Pancreas (tissue), 10 donors: Measurements from ENCODE around the gene EARS2. TPM values are rescaled to one million over a fixed set of nuclear protein-coding genes. Genes with fewer than 3 reads are reported as not detected.

Experiments used
- ATAC-seq, 4 donors: fragments of 200-7000 bp; cut with Tn5 transposase; one replicate each; pipeline versions ENCODE4 v1.8.0 to v1.9.1; 2020; ENCODE audit warnings: mild to moderate bottlenecking in 4 of 4, moderate library complexity in 4 of 4
- DNase-seq, 6 donors: peaks; one replicate each; pipeline ENCODE4 v3.0.0-alpha.2; 2020
- FAIRE-seq: peaks from 2 replicates; lab custom pipeline; 2012; peaks lifted over from hg19 to GRCh38; lab: Jason Lieb, UNC
- H3K27ac ChIP-seq, 4 donors: fragments of 200-600 bp; sonication (generic); 1 replicate in 3 of 4; 2 replicates in 1 of 4; pipeline versions ENCODE4 v1.5.0 to v1.8.0; 2020
- H3K27me3 ChIP-seq, 4 donors: fragments of 200-600 bp; one replicate each; pipeline ENCODE4 v1.8.0; 2021
- H3K36me3 ChIP-seq, 3 donors: fragments of 200-600 bp; sonication (generic) in 1 of 3; one replicate each; pipeline versions ENCODE4 v1.5.0 to v1.8.0; 2020 to 2021
- H3K4me1 ChIP-seq, 3 donors: fragments of 200-600 bp; one replicate each; pipeline ENCODE4 v1.8.0; 2021
- H3K4me3 ChIP-seq, 4 donors: fragments of 200-600 bp; sonication (generic) in 2 of 4; one replicate each; pipeline versions ENCODE4 v1.5.0 to v1.8.0; 2020 to 2021
- H3K9me3 ChIP-seq, 4 donors: fragments of 200-600 bp; one replicate each; pipeline ENCODE4 v1.8.0; 2021
- WGBS, 2 donors: extraction: QIAGEN DNeasy Blood & Tissue Kit; methylation state at CpG; one replicate each; pipeline ENCODE4 v1.1.7; 2013; 5-methylcytosine and 5-hydroxymethylcytosine counted together
- intact Hi-C, 3 donors: fragments of 100-400 bp; cut with DNase I; formaldehyde crosslinking; loops; one replicate each; pipeline versions ENCODE4 v1.11.1 to v1.14.2; 2022
- polyA plus RNA-seq, 2 donors: library from polyadenylated mRNA; stranded (reverse); fragments of 200-250 nt; gene quantifications; one replicate each; pipeline ENCODE4 v1.2.3, GENCODE V29; 2013
- total RNA-seq, 6 donors: library from RNA; stranded (reverse); fragmentation: NEBNext Ultra II Directional in 4 of 6; extraction: Animal tissue kit (Norgen Biotek cat#: 25700) in 4 of 6; gene quantifications; one replicate each; pipeline versions ENCODE4 v1.2.1 to v1.2.4, GENCODE V29; 2021 to 2023
- TF ChIP-seq, protein P1 (sequence below), 4 donors: fragments of 200-600 bp; sonication (generic) in 3 of 4; IDR thresholded peaks; one replicate each; pipeline versions ENCODE4 v1.5.0 to v1.8.0; 2021; ENCODE audit warnings: antibody characterized with exemption in 4 of 4
- donor health status: healthy with polysubstance abuse.
- donor health status: DM: no; HTN: no; CAD: no; lungs with moderate emphysema.
- donor health status: DM: no; HTN: no; CAD: no.
- donor health status: control.
- donor health status: control.
- donor health status: Bipolar disorder and iron deficiency.
- donor health status: DM: yes; HTN: yes; CAD: no.
- donor health status: DM: no; HTN: no; CAD: no.
- donor health status: DM: no; HTN: no; CAD: no.
- donor health status: DM: yes; HTN: yes; CAD: no.

EARS2 gene
- total RNA-seq (10 to 100 TPM in 4 of 6 donors, 1 to 10 TPM in 2; 8.2 to 11.2 (median 10.9) TPM), polyA plus RNA-seq (10 to 100 TPM in 1 of 2 donors, 1 to 10 TPM in 1; 9.1 to 11.6 TPM)

DNA sequence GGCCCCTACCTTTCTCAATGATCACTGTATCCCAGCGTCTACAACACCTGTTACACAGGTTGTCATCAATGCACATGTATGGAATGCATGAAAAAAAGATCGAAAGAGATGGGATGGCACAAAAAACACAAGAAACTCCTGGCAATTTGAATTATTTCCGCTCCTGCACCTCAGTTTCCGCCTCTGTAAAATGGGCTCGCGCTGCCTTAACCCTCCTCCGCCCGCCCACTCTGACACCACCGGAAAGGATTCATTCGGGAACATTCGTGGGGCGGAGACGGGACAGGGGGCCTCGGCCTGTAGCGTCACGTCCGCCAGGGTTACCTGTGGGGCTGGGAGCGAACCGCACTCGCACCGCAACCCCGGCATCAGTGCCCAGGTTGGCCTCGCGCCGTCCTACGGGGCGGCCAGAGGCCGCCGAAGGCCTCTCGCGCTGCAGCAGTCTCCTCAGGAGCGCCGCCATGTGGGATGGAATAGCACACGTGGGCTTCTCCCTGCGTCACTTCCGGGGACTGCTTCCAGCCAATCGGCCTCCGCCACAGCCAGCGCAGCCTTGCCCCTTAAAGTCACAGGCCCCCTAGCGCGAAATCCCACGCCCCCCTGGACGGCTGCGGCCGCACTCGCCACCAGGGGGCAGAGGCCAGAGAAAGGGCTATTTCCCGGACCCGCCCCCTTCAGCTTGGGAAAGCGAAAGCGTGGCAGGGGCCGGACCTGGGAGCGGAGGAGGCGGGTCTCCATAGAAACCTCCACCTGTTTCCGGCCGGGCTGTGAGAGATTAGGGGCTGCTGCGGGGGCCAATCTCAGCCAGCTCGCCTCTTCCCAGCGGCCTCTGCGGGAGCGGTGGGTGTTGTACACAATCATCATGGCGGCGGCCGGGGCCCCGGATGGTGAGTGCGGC lies at the start of gene EARS2, which contains the start of gene UBFD1:
EARS2 (minus strand) TSS at position 470 of the 898 bp plus-strand sequence; CDS start at position 463, 7 bp downstream.
UBFD1 (plus strand) TSS at position 847 of the 898 bp plus-strand sequence; CDS start at position 863, 16 bp downstream.
- H3K27ac ChIP-seq = peak within 1 kb of the TSS; percentile 46 to 89 (median 74)
- H3K9me3 ChIP-seq = no peaks in the 10 kb centered on the region
- H3K4me3 ChIP-seq = peak within 1 kb of the TSS; percentile 66 to 97 (median 84)
- DNase-seq (peak; percentile 98 to 99 (median 99)), ATAC-seq (peak; percentile 92 to 97 (median 94)), FAIRE-seq (no peak)
- peaks cover 1 to 17% (median 7%) of the 10 kb centered on the region in 3 donors for H3K36me3 ChIP-seq
- H3K4me1 ChIP-seq = peaks cover 0 to 7% (median 0%) of the 10 kb centered on the region in 3 donors
- H3K27me3 ChIP-seq = no peaks in the 10 kb centered on the region
- intact Hi-C loops = loop anchor here in 1 of 3 donors (10.0 kb wide), 1 partner anchor 92 kb away; no protein-coding TSS in a partner anchor
- 1% methylated on average over 63 to 65 of the region's 65 CpGs for WGBS, 2 donors
- TF ChIP-seq, protein P1, sequence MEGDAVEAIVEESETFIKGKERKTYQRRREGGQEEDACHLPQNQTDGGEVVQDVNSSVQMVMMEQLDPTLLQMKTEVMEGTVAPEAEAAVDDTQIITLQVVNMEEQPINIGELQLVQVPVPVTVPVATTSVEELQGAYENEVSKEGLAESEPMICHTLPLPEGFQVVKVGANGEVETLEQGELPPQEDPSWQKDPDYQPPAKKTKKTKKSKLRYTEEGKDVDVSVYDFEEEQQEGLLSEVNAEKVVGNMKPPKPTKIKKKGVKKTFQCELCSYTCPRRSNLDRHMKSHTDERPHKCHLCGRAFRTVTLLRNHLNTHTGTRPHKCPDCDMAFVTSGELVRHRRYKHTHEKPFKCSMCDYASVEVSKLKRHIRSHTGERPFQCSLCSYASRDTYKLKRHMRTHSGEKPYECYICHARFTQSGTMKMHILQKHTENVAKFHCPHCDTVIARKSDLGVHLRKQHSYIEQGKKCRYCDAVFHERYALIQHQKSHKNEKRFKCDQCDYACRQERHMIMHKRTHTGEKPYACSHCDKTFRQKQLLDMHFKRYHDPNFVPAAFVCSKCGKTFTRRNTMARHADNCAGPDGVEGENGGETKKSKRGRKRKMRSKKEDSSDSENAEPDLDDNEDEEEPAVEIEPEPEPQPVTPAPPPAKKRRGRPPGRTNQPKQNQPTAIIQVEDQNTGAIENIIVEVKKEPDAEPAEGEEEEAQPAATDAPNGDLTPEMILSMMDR (IDR thresholded peaks at IDR 0.05) = peak; percentile 92 to 97 (median 95)

DNA sequence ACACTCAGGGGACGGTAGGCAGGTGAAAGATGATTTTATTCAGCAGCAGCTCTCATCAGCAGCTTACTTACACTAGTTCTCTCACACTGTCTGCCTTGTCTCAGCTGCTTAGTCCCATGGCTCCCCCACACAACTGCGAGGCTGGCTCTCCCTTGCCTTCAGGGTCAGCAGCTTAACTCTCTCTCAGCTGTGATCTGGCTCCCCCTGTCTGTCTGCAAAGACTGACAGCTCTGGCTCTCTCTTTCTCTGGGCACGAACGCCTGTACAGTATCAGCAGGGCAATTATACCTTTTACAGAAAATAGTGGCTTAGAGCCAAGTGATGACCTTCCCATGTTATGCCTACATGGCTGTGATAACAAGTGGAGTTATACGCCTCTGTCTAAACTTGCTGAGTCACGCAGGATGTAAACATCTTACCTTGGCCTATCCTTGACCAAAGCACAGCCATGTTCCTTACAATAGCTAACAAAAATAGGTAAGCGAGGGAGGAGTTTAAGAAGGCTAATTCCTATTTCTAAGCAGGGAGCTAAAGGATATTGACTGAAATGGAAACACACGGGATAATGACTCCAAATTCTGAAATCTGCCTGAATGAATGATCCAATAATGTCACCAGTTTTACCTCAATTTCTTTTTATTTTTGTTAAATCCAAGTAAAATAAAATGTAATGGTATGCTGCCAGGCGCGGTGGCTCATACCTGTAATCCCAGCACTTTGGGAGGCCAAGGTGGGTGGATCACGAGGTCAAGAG lies 40.0 kb upstream of the EARS2 start:
- no peaks in the 10 kb centered on the region for H3K27me3 ChIP-seq
- H3K36me3 ChIP-seq = peaks cover 0 to 7% (median 0%) of the 10 kb centered on the region in 3 donors
- ATAC-seq (peak in 1 of 4 donors; percentile 5), DNase-seq (peak in 1 of 6 donors; percentile 15), FAIRE-seq (no peak)
- TF ChIP-seq, protein P1 (IDR thresholded peaks at IDR 0.05) = no peak
- H3K9me3 ChIP-seq = no peaks in the 10 kb centered on the region
- H3K27ac ChIP-seq = no peak overlapping the region
- 75 to 77% methylated on average over 11 of the region's 11 CpGs for WGBS, 2 donors
- no peak overlapping the region for H3K4me3 ChIP-seq
- intact Hi-C loops = no loop called here
- H3K4me1 ChIP-seq = peaks cover 7 to 11% (median 7%) of the 10 kb centered on the region in 3 donors

DNA sequence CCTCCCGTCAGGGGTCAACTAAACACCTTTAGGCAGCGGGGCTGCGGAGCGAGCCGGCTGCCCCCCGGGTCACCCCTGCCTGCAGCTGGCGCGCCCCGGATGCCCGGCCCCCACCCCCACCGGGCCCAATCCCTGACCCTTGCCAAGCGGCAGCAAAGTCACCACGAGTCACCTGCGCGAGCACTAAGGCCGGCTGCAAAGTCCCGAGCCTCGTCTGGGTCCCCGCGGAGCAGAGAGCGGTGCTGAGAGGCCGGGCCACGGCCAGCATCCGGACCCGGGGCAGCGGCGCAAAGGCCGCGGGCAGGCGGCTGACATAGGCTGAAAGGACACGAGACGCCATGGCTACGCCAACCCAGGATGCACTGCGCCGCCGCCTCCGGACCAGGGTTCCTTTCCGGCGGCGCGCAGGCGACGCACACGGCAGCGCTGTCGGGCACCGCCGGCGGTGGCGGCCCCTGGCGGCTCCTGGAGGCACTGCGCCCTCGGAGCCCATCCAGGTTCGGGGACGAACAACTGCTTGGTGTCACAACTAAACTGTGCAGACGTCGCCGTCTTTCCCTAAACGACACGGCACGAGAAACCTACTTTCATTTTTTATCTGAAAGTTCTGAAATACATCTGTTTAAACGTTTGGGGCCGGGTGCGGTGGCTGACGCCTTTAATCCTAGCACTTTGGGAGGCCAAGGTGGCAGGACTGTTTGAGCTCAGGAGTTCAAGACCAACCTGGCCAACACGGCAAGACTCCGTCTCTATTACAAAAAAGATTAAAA lies 39.0 kb upstream of the EARS2 start, which contains the start of gene NDUFAB1:
NDUFAB1 (minus strand) TSS at position 366 of the 770 bp plus-strand sequence; CDS start at position 340, 26 bp downstream.
- no peaks in the 10 kb centered on the region for H3K27me3 ChIP-seq
- no peak for FAIRE-seq
- TF ChIP-seq, protein P1 (IDR thresholded peaks at IDR 0.05) = peak; percentile 100
- H3K9me3 ChIP-seq = no peaks in the 10 kb centered on the region
- intact Hi-C loops = no loop called here
- peak within 1 kb of the TSS; percentile 80 to 99 (median 87) for H3K4me3 ChIP-seq
- peak; percentile 99 to 100 (median 100) for ATAC-seq
- H3K36me3 ChIP-seq = peaks cover 0 to 7% (median 0%) of the 10 kb centered on the region in 3 donors
- peak; percentile 87 to 99 (median 92) for DNase-seq
- H3K4me1 ChIP-seq = peaks cover 7 to 11% (median 7%) of the 10 kb centered on the region in 3 donors
- 1% methylated on average over 59 to 67 of the region's 67 CpGs for WGBS, 2 donors
- peak within 1 kb of the TSS; percentile 27 to 47 (median 36) for H3K27ac ChIP-seq
